Activated naive CD4-positive, alpha-beta T cell treated with anti-CD3 and anti-CD28 coated beads, Interleukin-2, amount 50 U/mL, for 72 hours (primary cell): Measurements from ENCODE around the gene NBAS. TPM values are rescaled to one million over a fixed set of nuclear protein-coding genes. Genes with fewer than 3 reads are reported as not detected.
"Not testable (repeated sequence)": the region's sequence is repeated elsewhere in the genome, so short reads cannot be mapped to it uniquely, and the experiment has no call there.

Experiments used
- ATAC-seq, 2 donors: fragments of 150-1000 bp; cut with Tn5 transposase; 2 replicates each; pipeline ENCODE4 v1.10.0; 2021; ENCODE audit warnings: mild to moderate bottlenecking in 2 of 2, moderate library complexity in 2 of 2
- DNase-seq, 2 donors: peaks; one replicate each; pipeline ENCODE4 v3.0.0; 2021 to 2022; ENCODE audit warnings: low spot score in 2 of 2
- H3K27ac Mint-ChIP-seq, 2 donors: one replicate each; pipeline ENCODE4 v1.8.0; 2022; ENCODE audit warnings: mild to moderate bottlenecking in 2 of 2, mixed read lengths in 2 of 2
- H3K36me3 Mint-ChIP-seq, 2 donors: one replicate each; pipeline ENCODE4 v1.8.0; 2022; ENCODE audit warnings: mixed read lengths in 2 of 2
- H3K9me3 Mint-ChIP-seq, 2 donors: one replicate each; pipeline ENCODE4 v1.8.0; 2022; ENCODE audit warnings: mixed read lengths in 2 of 2
- total RNA-seq, 2 donors: library from RNA; stranded (reverse); gene quantifications; one replicate each; pipeline ENCODE4 v1.2.3, GENCODE V29; 2022

The NBAS gene
- total RNA-seq, 2 donors from 2014 or later = 30.5 to 46.3 TPM

GRCh38 chr2:15275346-15275745, 285.8 kb downstream of the NBAS start:
- Mint-ChIP-seq H3K36me3 (peaks cover 12 to 14% of the 10 kb centered on the region in 2 donors), H3K27ac (no peak overlapping the region), H3K9me3 (no peaks in the 10 kb centered on the region)
- no peak for DNase-seq
- ATAC-seq = no peak

- Mint-ChIP-seq H3K27ac (no peak overlapping the region), H3K36me3 (peaks cover 16 to 18% of the 10 kb centered on the region in 2 donors), H3K9me3 (no peaks in the 10 kb centered on the region)
- ATAC-seq (no peak), DNase-seq (no peak)
Measured at GRCh38 chr2:15273452-15273851, 287.7 kb downstream of the NBAS start.

- H3K36me3 Mint-ChIP-seq = peaks cover 21 to 23% of the 10 kb centered on the region in 2 donors
Measured at GRCh38 chr2:15272942-15273341, 288.2 kb downstream of the NBAS start.

GRCh38 chr2:15271941-15272542, 289.1 kb downstream of the NBAS start:
- peaks cover 16 to 23% of the 10 kb centered on the region in 2 donors for H3K36me3 Mint-ChIP-seq
- H3K27ac Mint-ChIP-seq = peak overlapping the region in 1 of 2 donors; percentile 4
- ATAC-seq (no peak), DNase-seq (no peak)
- H3K9me3 Mint-ChIP-seq = no peaks in the 10 kb centered on the region

More at GRCh38 chr2:15272942-15273341, 288.2 kb downstream of the NBAS start:
- DNase-seq (no peak), ATAC-seq (no peak)
- Mint-ChIP-seq H3K9me3 (no peaks in the 10 kb centered on the region), H3K27ac (peak overlapping the region in 1 of 2 donors; percentile 24)

GRCh38 chr2:15271276-15271675, 289.9 kb downstream of the NBAS start:
- ATAC-seq (no peak), DNase-seq (no peak)
- Mint-ChIP-seq H3K9me3 (no peaks in the 10 kb centered on the region), H3K27ac (no peak overlapping the region), H3K36me3 (peaks cover 15 to 23% of the 10 kb centered on the region in 2 donors)

GRCh38 chr2:15269043-15269442, 292.1 kb downstream of the NBAS start:
- no peak overlapping the region for H3K27ac Mint-ChIP-seq
- ATAC-seq (no peak), DNase-seq (no peak)
- peaks cover 21 to 31% of the 10 kb centered on the region in 2 donors for H3K36me3 Mint-ChIP-seq
- H3K9me3 Mint-ChIP-seq = peaks cover 0 to under 1% of the 10 kb centered on the region in 2 donors

GRCh38 chr2:15265889-15266288, 295.2 kb downstream of the NBAS start:
- no peak for DNase-seq
- Mint-ChIP-seq H3K27ac (no peak overlapping the region), H3K36me3 (peaks cover 34 to 44% of the 10 kb centered on the region in 2 donors), H3K9me3 (peaks cover 0 to 7% of the 10 kb centered on the region in 2 donors)
- peak in 1 of 2 donors; percentile 91 for ATAC-seq

GRCh38 chr2:15263976-15264685, 297.0 kb downstream of the NBAS start:
- Mint-ChIP-seq H3K27ac (no peak overlapping the region), H3K36me3 (peaks cover 46 to 51% of the 10 kb centered on the region in 2 donors), H3K9me3 (peaks cover 0 to 7% of the 10 kb centered on the region in 2 donors)
- ATAC-seq (no peak), DNase-seq (no peak)

- peaks cover 0 to 7% of the 10 kb centered on the region in 2 donors for H3K9me3 Mint-ChIP-seq
- peaks cover 43 to 57% of the 10 kb centered on the region in 2 donors for H3K36me3 Mint-ChIP-seq
- DNase-seq (no peak), ATAC-seq (no peak)
- H3K27ac Mint-ChIP-seq = no peak overlapping the region
Measured at GRCh38 chr2:15262792-15263191, 298.3 kb downstream of the NBAS start.

- DNase-seq = no peak
- no peak for ATAC-seq
- Mint-ChIP-seq H3K9me3 (peaks cover 0 to 7% of the 10 kb centered on the region in 2 donors), H3K27ac (no peak overlapping the region), H3K36me3 (peaks cover 43 to 52% of the 10 kb centered on the region in 2 donors)
Measured at GRCh38 chr2:15260835-15261234, 300.3 kb downstream of the NBAS start.

- ATAC-seq (no peak), DNase-seq (no peak)
- H3K36me3 Mint-ChIP-seq = peaks cover 43 to 47% of the 10 kb centered on the region in 2 donors
- peaks cover 4 to 7% of the 10 kb centered on the region in 2 donors for H3K9me3 Mint-ChIP-seq
- H3K27ac Mint-ChIP-seq = no peak overlapping the region
Measured at GRCh38 chr2:15260196-15260595, 300.9 kb downstream of the NBAS start.

GRCh38 chr2:15259356-15259756, 301.8 kb downstream of the NBAS start:
- ATAC-seq = no peak
- H3K9me3 Mint-ChIP-seq = peaks cover 4 to 7% of the 10 kb centered on the region in 2 donors
- H3K27ac Mint-ChIP-seq = no peak overlapping the region
- DNase-seq = no peak
- peaks cover 35 to 47% of the 10 kb centered on the region in 2 donors for H3K36me3 Mint-ChIP-seq

- not testable (repeated sequence) for H3K27ac Mint-ChIP-seq
Measured at GRCh38 chr2:15258385-15258784, 302.7 kb downstream of the NBAS start.

GRCh38 chr2:15253835-15254286, 307.3 kb downstream of the NBAS start:
- no peak for DNase-seq
- peaks cover 3 to 11% of the 10 kb centered on the region in 2 donors for H3K9me3 Mint-ChIP-seq
- ATAC-seq = no peak
- H3K36me3 Mint-ChIP-seq = peaks cover 17 to 42% of the 10 kb centered on the region in 2 donors
- no peak overlapping the region for H3K27ac Mint-ChIP-seq

More at GRCh38 chr2:15258385-15258784, 302.7 kb downstream of the NBAS start:
- H3K36me3 Mint-ChIP-seq = peaks cover 26 to 46% of the 10 kb centered on the region in 2 donors
- DNase-seq, ATAC-seq, H3K9me3 Mint-ChIP-seq: not testable (repeated sequence)

- Mint-ChIP-seq H3K36me3 (peaks cover 19 to 36% of the 10 kb centered on the region in 2 donors), H3K27ac (no peak overlapping the region), H3K9me3 (peaks cover 3 to 11% of the 10 kb centered on the region in 2 donors)
- no peak for DNase-seq
- no peak for ATAC-seq
Measured at GRCh38 chr2:15253247-15253646, 307.9 kb downstream of the NBAS start.

- Mint-ChIP-seq H3K9me3 (peaks cover 4 to 11% of the 10 kb centered on the region in 2 donors), H3K36me3 (peaks cover 24 to 30% of the 10 kb centered on the region in 2 donors), H3K27ac (no peak overlapping the region)
- no peak for DNase-seq
- no peak for ATAC-seq
Measured at GRCh38 chr2:15251753-15252152, 309.4 kb downstream of the NBAS start.

- not testable (repeated sequence) for H3K27ac Mint-ChIP-seq, ATAC-seq, DNase-seq
- Mint-ChIP-seq H3K36me3 (peaks cover 30% of the 10 kb centered on the region in 2 donors), H3K9me3 (peaks cover 8 to 11% of the 10 kb centered on the region in 2 donors)
Measured at GRCh38 chr2:15250946-15251345, 310.2 kb downstream of the NBAS start.
